DMS153 (cell line): Measurements from ENCODE around the gene LARP4.

Experiments
- DNase-seq: peaks from one replicate; lab custom pipeline; 2025; lab: John Stamatoyannopoulos, UW

LARP4 gene

DNA sequence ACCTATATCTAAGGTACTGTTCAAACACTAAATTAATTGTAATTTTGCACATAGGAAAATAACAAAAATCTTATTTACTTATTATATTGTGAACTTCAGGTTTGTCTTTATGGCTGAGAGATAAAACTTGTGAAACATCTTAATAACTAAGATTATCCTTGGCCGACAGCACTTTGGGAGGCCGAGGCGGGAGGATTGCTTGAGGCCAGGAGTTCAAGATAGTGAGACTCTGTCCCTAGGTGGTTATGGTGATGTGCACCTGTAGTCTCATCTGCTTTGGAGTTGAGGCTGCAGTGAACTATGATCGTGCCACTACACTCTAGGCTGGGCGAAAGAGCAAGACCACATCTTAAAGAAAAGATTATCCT lies 126.7 kb downstream of the LARP4 start:
- no peak for DNase-seq

DNA sequence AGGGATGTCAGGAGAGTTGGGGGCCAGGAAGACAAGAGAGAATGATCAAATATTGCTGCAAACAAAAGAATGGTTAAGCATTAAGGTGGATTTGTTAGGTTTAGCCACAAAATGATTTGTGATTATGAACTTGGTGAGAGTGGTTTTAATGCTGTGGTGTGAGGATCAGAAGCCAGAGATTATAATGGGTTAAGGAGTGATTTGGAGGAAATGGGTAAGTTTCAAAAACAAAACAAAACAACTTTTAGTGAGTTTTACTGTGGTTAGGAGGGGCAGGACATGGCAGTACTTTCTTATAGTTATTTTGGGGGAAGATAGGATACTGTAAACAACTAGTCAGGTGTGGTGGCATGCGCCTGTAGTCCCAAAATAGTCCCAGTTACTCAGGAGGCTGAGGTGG lies 128.1 kb downstream of the LARP4 start:
- no peak for DNase-seq

DNA sequence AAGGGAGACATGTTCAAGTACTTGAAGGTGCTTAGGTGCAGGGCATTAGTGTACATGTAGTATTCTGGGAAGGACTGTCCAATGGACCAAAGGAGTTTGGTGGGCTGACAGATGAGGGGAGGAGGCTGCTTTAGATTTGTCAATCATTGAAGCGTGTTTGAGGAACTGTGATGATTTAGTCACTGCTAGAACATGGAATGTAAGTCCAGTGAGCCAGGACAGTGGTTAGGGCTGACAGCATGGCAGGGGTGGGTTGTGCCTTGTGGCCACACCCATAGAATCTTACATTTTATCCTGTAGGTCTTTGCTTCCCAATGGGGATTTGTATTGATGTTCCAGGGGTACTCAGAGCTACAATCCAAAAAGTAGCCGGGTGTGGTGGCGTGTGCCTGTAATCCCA lies 128.7 kb downstream of the LARP4 start:
- no peak for DNase-seq
